Right lobe of liver (tissue), 6 donors: Measurements from ENCODE around the gene TMEM175. TPM values are rescaled to one million over a fixed set of nuclear protein-coding genes. Genes with fewer than 3 reads are reported as not detected.
"Not testable (repeated sequence)": the region's sequence is repeated elsewhere in the genome, so short reads cannot be mapped to it uniquely, and the experiment has no call there.

Experiments
- ATAC-seq, 4 donors: fragments of 200-7000 bp; cut with Tn5 transposase; one replicate each; pipeline ENCODE4 v1.9.1; 2020; ENCODE audit warnings: mild to moderate bottlenecking in 4 of 4, moderate library complexity in 4 of 4
- DNase-seq, 3 donors: peaks; one replicate each; pipeline ENCODE4 v3.0.0-alpha.2; 2020
- H3K27ac ChIP-seq, 3 donors: fragments of 200-600 bp; one replicate each; pipeline ENCODE4 v1.8.0; 2022
- H3K27me3 ChIP-seq, 2 donors: fragments of 200-600 bp; one replicate each; pipeline ENCODE4 v1.8.0; 2022
- H3K36me3 ChIP-seq, 4 donors: fragments of 200-600 bp; sonication (generic) in 1 of 4; one replicate each; pipeline versions ENCODE4 v1.5.1 to v1.8.0; 2017 to 2022; ENCODE audit warnings: control low read depth in 1 of 4
- H3K4me1 ChIP-seq, 4 donors: fragments of 200-600 bp; sonication (generic) in 1 of 4; one replicate each; pipeline versions ENCODE4 v1.5.1 to v1.8.0; 2017 to 2022; ENCODE audit warnings: control low read depth in 1 of 4
- H3K4me3 ChIP-seq, 3 donors: fragments of 200-600 bp; one replicate each; pipeline ENCODE4 v1.8.0; 2022
- H3K9me3 ChIP-seq, 4 donors: fragments of 200-600 bp; sonication (generic) in 1 of 4; one replicate each; pipeline versions ENCODE4 v1.5.1 to v1.8.0; 2017 to 2022; ENCODE audit warnings: control low read depth in 1 of 4
- CTCF ChIP-seq, 4 donors: fragments of 200-600 bp in 3 of 4; fragments of 450-650 bp in 1 of 4; IDR thresholded peaks; one replicate each; pipeline versions ENCODE4 v1.5.1 to v1.8.0; 2016 to 2022; ENCODE audit warnings: antibody characterized with exemption in 4 of 4, mild to moderate bottlenecking in 2 of 4
- POLR2A ChIP-seq: fragments of 450-650 bp; IDR thresholded peaks from one replicate; pipeline ENCODE4 v1.6.1; 2017; ENCODE audit warnings: antibody characterized with exemption, mild to moderate bottlenecking
- WGBS: methylation state at CpG from one replicate; pipeline ENCODE4 v1.1.6; 2018; ENCODE audit warnings: low coverage, low lambda C conversion rate; ENCODE audit not compliant: insufficient coverage; ENCODE audit errors: missing lambda C conversion rate; 5-methylcytosine and 5-hydroxymethylcytosine counted together
- intact Hi-C, 2 donors: fragments of 100-400 bp; cut with DNase I; formaldehyde crosslinking; loops; one replicate each; pipeline versions ENCODE4 v1.11.2 to v1.14.1; 2022
- total RNA-seq, 6 experiments: library from RNA; depleted of rRNA in 2 of 6; stranded (reverse); fragments of >200 nt in 2 of 6; fragmentation: NEBNext Ultra II Directional in 3 of 6; extraction: Animal tissue kit (Norgen Biotek cat#: 25700) in 3 of 6; gene quantifications; one replicate each; pipeline versions ENCODE4 v1.1.0 to v1.2.4, GENCODE V29; 2016 to 2023
- donor health status: DM: no; HTN: yes; CAD: no.
- donor health status: DM: no; HTN: no; CAD: no.
- donor health status: DM: no; HTN: no; CAD: no.
- donor health status: DM: no; HTN: yes; CAD: no.
- donor health status: DM: no; HTN: yes; CAD: no.

The TMEM175 gene
- total RNA-seq, 6 experiments from 2014 or later, result 22.0 to 31.8 (median 23.6) TPM

- ATAC-seq, result no peak
- no peak for DNase-seq
- WGBS, result 83% methylated on average over 8 of the region's 17 CpGs
Measured at GRCh38 chr4:926538-926937, 5.7 kb upstream of the TMEM175 start.

DNA sequence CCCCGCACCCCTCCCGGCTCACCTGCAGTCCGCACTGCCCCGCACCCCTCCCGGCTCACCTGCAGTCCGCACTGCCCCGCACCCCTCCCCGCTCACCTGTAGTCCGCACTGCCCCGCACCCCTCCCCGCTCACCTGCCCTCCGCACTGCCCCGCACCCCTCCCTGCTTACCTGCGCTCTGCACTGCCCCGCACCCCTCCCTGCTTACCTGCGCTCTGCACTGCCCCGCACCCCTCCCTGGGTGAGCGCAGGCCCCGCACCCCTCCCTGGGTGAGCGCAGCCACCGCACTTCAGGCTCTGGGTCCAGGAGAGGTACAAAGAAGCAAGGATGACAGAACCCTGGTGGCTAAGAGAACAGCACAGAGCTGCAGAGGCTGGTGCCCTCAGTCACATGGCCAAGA lies 4.7 kb upstream of the TMEM175 start:
- WGBS, result 94% methylated on average over 11 of the region's 21 CpGs
- H3K9me3 ChIP-seq, H3K36me3 ChIP-seq, DNase-seq, H3K27ac ChIP-seq, H3K4me3 ChIP-seq, intact Hi-C loops, ATAC-seq, H3K27me3 ChIP-seq: not testable (repeated sequence)
- H3K4me1 ChIP-seq, result peaks cover 0 to 19% (median 6%) of the 10 kb centered on the region in 4 donors

More at GRCh38 chr4:926538-926937, 5.7 kb upstream of the TMEM175 start:
- intact Hi-C loops, result no loop called here
- TF ChIP-seq CTCF (IDR thresholded peaks at IDR 0.05), result no peak
- TF ChIP-seq POLR2A, result no peak
- Histone ChIP-seq H3K36me3 (no peaks in the 10 kb centered on the region), H3K4me1 (peaks cover 0 to 19% (median 6%) of the 10 kb centered on the region in 4 donors), H3K4me3 (no peak overlapping the region), H3K27me3 (no peaks in the 10 kb centered on the region), H3K9me3 (no peaks in the 10 kb centered on the region), H3K27ac (no peak overlapping the region)

- H3K4me3 ChIP-seq, result no peak overlapping the region
- H3K4me1 ChIP-seq, result peaks cover 0 to 28% (median 9%) of the 10 kb centered on the region in 4 donors
- DNase-seq (peak in 1 of 3 donors; percentile 32), ATAC-seq (no peak)
- no peaks in the 10 kb centered on the region for H3K36me3 ChIP-seq
- no peak overlapping the region for H3K27ac ChIP-seq
- no peaks in the 10 kb centered on the region for H3K27me3 ChIP-seq
- WGBS, result 95% methylated on average over 13 of the region's 17 CpGs
- no peaks in the 10 kb centered on the region for H3K9me3 ChIP-seq
- TF ChIP-seq CTCF (IDR thresholded peaks at IDR 0.05), result no peak
- intact Hi-C loops, result no loop called here
Measured at GRCh38 chr4:929096-929765, 3.0 kb upstream of the TMEM175 start.

GRCh38 chr4:930028-930551 lies 2.2 kb upstream of the TMEM175 start:
- intact Hi-C loops, result loop anchor here in 1 of 2 donors (5.0 kb wide), 1 partner anchor 42 kb away; the partner anchor contains the start of gene DGKQ
- DNase-seq (peak in 1 of 3 donors; percentile 37), ATAC-seq (no peak)
- Histone ChIP-seq H3K4me3 (no peak overlapping the region), H3K36me3 (no peaks in the 10 kb centered on the region), H3K27me3 (no peaks in the 10 kb centered on the region), H3K9me3 (no peaks in the 10 kb centered on the region), H3K4me1 (peaks cover 0 to 28% (median 9%) of the 10 kb centered on the region in 4 donors), H3K27ac (no peak overlapping the region)
- 7% methylated on average over 3 of the region's 3 CpGs for WGBS
- TF ChIP-seq POLR2A, result no peak
- TF ChIP-seq CTCF (IDR thresholded peaks at IDR 0.05), result no peak

- DNase-seq (peak in 1 of 3 donors; percentile 38), ATAC-seq (no peak)
- TF ChIP-seq CTCF (IDR thresholded peaks at IDR 0.05) (no peak), POLR2A (no peak)
- Histone ChIP-seq H3K27ac (no peak overlapping the region), H3K4me3 (peak overlapping the region; percentile 96 to 100 (median 98)), H3K4me1 (peaks cover 0 to 28% (median 9%) of the 10 kb centered on the region in 4 donors), H3K36me3 (no peaks in the 10 kb centered on the region), H3K9me3 (no peaks in the 10 kb centered on the region), H3K27me3 (no peaks in the 10 kb centered on the region)
- 52% methylated on average over 6 of the region's 7 CpGs for WGBS
- intact Hi-C loops, result loop anchor here in 1 of 2 donors (5.0 kb wide), 1 partner anchor 41 kb away; the partner anchor contains the start of gene DGKQ
Measured at GRCh38 chr4:930827-931193, 1.4 kb upstream of the TMEM175 start.
